A549 (cell line): ENCODE data around the gene PGA5. TPM values are rescaled to one million over a fixed set of nuclear protein-coding genes. Genes with fewer than 3 reads are reported as not detected.

Experiments
- ATAC-seq, 2 experiments: fragments of 200-7000 bp in 1 of 2; fragments of >200 bp in 1 of 2; cut with Nextera tagmentation in 1 of 2; cut with Tn5 transposase in 1 of 2; 3 replicates each; pipeline versions ENCODE4 v1.8.0 to v1.9.1; 2018 to 2020; ENCODE audit warnings: mild to moderate bottlenecking in 1 of 2, moderate library complexity in 1 of 2
- CTCF ChIA-PET: fragments of 300-600 bp; sonication (Branson Sonifier 250); formaldehyde crosslinking; extraction: SDS; loops from one replicate; lab custom pipeline; 2021; ENCODE audit warnings: antibody characterized with exemption, inconsistent platforms; lab: Yijun Ruan, JAX
- POLR2A ChIA-PET: fragments of 350-600 bp; formaldehyde crosslinking; extraction: SDS; loops from one replicate; lab custom pipeline; 2021; ENCODE audit warnings: antibody characterized with exemption, inconsistent platforms; lab: Yijun Ruan, JAX
- DNase-seq, 2 experiments: peaks; one replicate each; pipeline versions ENCODE4 v3.0.0 to v3.0.0-alpha.2; 2011 to 2016; ENCODE audit warnings: low read depth in 1 of 2, low spot score in 1 of 2
- FAIRE-seq: peaks from 2 replicates; lab custom pipeline; 2011; peaks lifted over from hg19 to GRCh38; lab: Jason Lieb, UNC
- H3K27ac ChIP-seq, 2 experiments: fragments of >200 bp; sonication (Bioruptor Twin); formaldehyde crosslinking; 3 replicates each; pipeline ENCODE4 v1.5.1; 2016 to 2017
- H3K4me1 ChIP-seq: fragments of >200 bp; sonication (Bioruptor Twin); formaldehyde crosslinking; 3 replicates; pipeline ENCODE4 v1.6.1; 2016
- H3K4me2 ChIP-seq: fragments of >200 bp; sonication (Bioruptor Twin); formaldehyde crosslinking; 3 replicates; pipeline ENCODE4 v1.6.1; 2016
- H3K4me3 ChIP-seq: fragments of >200 bp; sonication (Bioruptor Twin); formaldehyde crosslinking; 3 replicates; pipeline ENCODE4 v1.5.1; 2016
- H3K9me3 ChIP-seq: fragments of >200 bp; sonication (Bioruptor Twin); formaldehyde crosslinking; 3 replicates; pipeline ENCODE4 v1.6.1; 2016
- CBX2 ChIP-seq: fragments of 200-600 bp; sonication (generic); IDR thresholded peaks from 2 replicates; pipeline ENCODE4 v1.6.1; 2016; ENCODE audit warnings: low read depth, mild to moderate bottlenecking, borderline replicate concordance
- CBX8 ChIP-seq: fragments of 200-600 bp; sonication (generic); IDR thresholded peaks from 2 replicates; pipeline ENCODE4 v1.6.1; 2016
- EHMT2 ChIP-seq: fragments of 200-600 bp; sonication (generic); IDR thresholded peaks from 2 replicates; pipeline ENCODE4 v1.6.1; 2016; ENCODE audit warnings: antibody characterized with exemption, low read depth, mild to moderate bottlenecking, moderate library complexity
- ESRRA ChIP-seq: fragments of 150-350 bp; IDR thresholded peaks from 2 replicates; pipeline ENCODE4 v1.6.1; 2014; ENCODE audit warnings: mild to moderate bottlenecking, low read length, borderline replicate concordance
- FOSL2 ChIP-seq, 2 experiments: fragments of 450-650 bp in 1 of 2; fragments of >200 bp in 1 of 2; sonication (Bioruptor Twin) in 1 of 2; formaldehyde crosslinking; IDR thresholded peaks; 2 replicates each; pipeline versions ENCODE4 v1.5.0 to v1.6.1; 2016 to 2020; ENCODE audit warnings: mild to moderate bottlenecking in 1 of 2, moderate library complexity in 1 of 2
- FOXS1 ChIP-seq: fragments of 250-450 bp; sonication (Bioruptor Pico); IDR thresholded peaks from 2 replicates; pipeline ENCODE4 v1.5.0; 2020; ENCODE audit warnings: mild to moderate bottlenecking, moderate library complexity
- HOXA7 ChIP-seq: fragments of 250-450 bp; sonication (Bioruptor Pico); IDR thresholded peaks from 2 replicates; pipeline ENCODE4 v1.5.0; 2020; ENCODE audit warnings: mild to moderate bottlenecking, moderate library complexity
- HOXB13 ChIP-seq: fragments of 250-450 bp; sonication (Bioruptor Pico); IDR thresholded peaks from 2 replicates; pipeline ENCODE4 v1.5.0; 2020; ENCODE audit warnings: low read depth, mild to moderate bottlenecking, moderate library complexity
- HOXB5 ChIP-seq: fragments of 250-450 bp; sonication (Bioruptor Pico); IDR thresholded peaks from 2 replicates; pipeline ENCODE4 v1.5.0; 2020; ENCODE audit warnings: mild to moderate bottlenecking, moderate library complexity
- JUN ChIP-seq, 2 experiments: fragments of >200 bp; sonication (Bioruptor Twin); formaldehyde crosslinking; IDR thresholded peaks; 2 replicates in 1 of 2; 3 replicates in 1 of 2; pipeline ENCODE4 v1.6.1; 2016 to 2017
- KDM1A ChIP-seq: fragments of 200-600 bp; sonication (generic); IDR thresholded peaks from 2 replicates; pipeline ENCODE4 v1.6.1; 2016; ENCODE audit warnings: low read depth, mild to moderate bottlenecking
- MAFK ChIP-seq: fragments of 450-650 bp; IDR thresholded peaks from 2 replicates; pipeline ENCODE4 v1.6.1; 2014; ENCODE audit not compliant: partially characterized antibody
- MYC ChIP-seq: IDR thresholded peaks from 2 replicates; pipeline ENCODE4 v1.6.1; 2012; ENCODE audit warnings: mild to moderate bottlenecking, inconsistent platforms, low read length, improper control_type of control experiment, borderline replicate concordance
- NFE2L2 ChIP-seq: fragments of 150-350 bp; conservative IDR thresholded peaks from 2 replicates; pipeline ENCODE4 v1.6.1; 2014; ENCODE audit warnings: low read length
- POLR2A ChIP-seq: IDR thresholded peaks from 2 replicates; pipeline ENCODE4 v1.6.1; 2012; ENCODE audit warnings: mild to moderate bottlenecking, low read length
- POLR2AphosphoS2 ChIP-seq: conservative IDR thresholded peaks from 2 replicates; pipeline ENCODE4 v1.6.1; 2012; ENCODE audit warnings: low read length, improper control_type of control experiment, inconsistent platforms
- RFX5 ChIP-seq: fragments of 450-650 bp; IDR thresholded peaks from 2 replicates; pipeline ENCODE4 v1.7.1; 2014; ENCODE audit warnings: antibody characterized with exemption, mild to moderate bottlenecking, moderate library complexity
- SMC3 ChIP-seq: fragments of >200 bp; sonication (Bioruptor Twin); formaldehyde crosslinking; IDR thresholded peaks from 3 replicates; pipeline ENCODE4 v1.6.1; 2018; ENCODE audit warnings: inconsistent platforms
- SREBF2 ChIP-seq: fragments of 450-650 bp; IDR thresholded peaks from 2 replicates; pipeline ENCODE4 v1.6.1; 2014; ENCODE audit warnings: mild to moderate bottlenecking, moderate library complexity
- ZNF302 ChIP-seq: fragments of 250-450 bp; sonication (Bioruptor Pico); IDR thresholded peaks from 2 replicates; pipeline ENCODE4 v1.9.0; 2021; ENCODE audit warnings: inconsistent platforms, mild to moderate bottlenecking, moderate library complexity
- WGBS: methylation state at CpG from one replicate; pipeline ENCODE4 v1.1.6; 2017; ENCODE audit errors: missing lambda C conversion rate; 5-methylcytosine and 5-hydroxymethylcytosine counted together
- polyA plus RNA-seq, 4 experiments: library from polyadenylated mRNA; depleted of rRNA in 3 of 4; stranded (reverse); fragments of >200 nt; fragmentation: RNase III in 1 of 4; extraction: RNeasy Plus Mini Kit Qiagen cat#74134 plus additional on column Dnase treatment in 1 of 4; gene quantifications; 2 replicates in 3 of 4; 3 replicates in 1 of 4; pipeline ENCODE4 v1.2.3, GENCODE V29; 2011 to 2017
- TF ChIP-seq, protein P1 (sequence below): fragments of 250-450 bp; sonication (Bioruptor Pico); IDR thresholded peaks from 2 replicates; pipeline ENCODE4 v1.5.0; 2020; ENCODE audit warnings: low read depth, mild to moderate bottlenecking, moderate library complexity
- TF ChIP-seq, protein P2 (sequence below): fragments of >200 bp; sonication (Bioruptor Twin); formaldehyde crosslinking; IDR thresholded peaks from 3 replicates; pipeline ENCODE4 v1.6.1; 2016
- TF ChIP-seq, protein P3 (sequence below): fragments of >200 bp; sonication (Bioruptor Twin); formaldehyde crosslinking; IDR thresholded peaks from 2 replicates; pipeline ENCODE4 v1.6.1; 2016
- TF ChIP-seq, protein P4 (sequence below): IDR thresholded peaks from 2 replicates; pipeline ENCODE4 v1.6.1; 2012; ENCODE audit warnings: low read depth, borderline replicate concordance
- TF ChIP-seq, protein P5 (sequence below): fragments of 450-650 bp; IDR thresholded peaks from 2 replicates; pipeline ENCODE4 v1.6.1; 2014; ENCODE audit warnings: antibody characterized with exemption
- TF ChIP-seq, protein P6 (sequence below): fragments of >200 bp; sonication (Bioruptor Twin); formaldehyde crosslinking; IDR thresholded peaks from 3 replicates; pipeline ENCODE4 v1.5.1; 2016

The PGA5 gene
- polyA plus RNA-seq, 2 of the 4 experiments (the other 2 are of a cell fraction), result not detected

DNA sequence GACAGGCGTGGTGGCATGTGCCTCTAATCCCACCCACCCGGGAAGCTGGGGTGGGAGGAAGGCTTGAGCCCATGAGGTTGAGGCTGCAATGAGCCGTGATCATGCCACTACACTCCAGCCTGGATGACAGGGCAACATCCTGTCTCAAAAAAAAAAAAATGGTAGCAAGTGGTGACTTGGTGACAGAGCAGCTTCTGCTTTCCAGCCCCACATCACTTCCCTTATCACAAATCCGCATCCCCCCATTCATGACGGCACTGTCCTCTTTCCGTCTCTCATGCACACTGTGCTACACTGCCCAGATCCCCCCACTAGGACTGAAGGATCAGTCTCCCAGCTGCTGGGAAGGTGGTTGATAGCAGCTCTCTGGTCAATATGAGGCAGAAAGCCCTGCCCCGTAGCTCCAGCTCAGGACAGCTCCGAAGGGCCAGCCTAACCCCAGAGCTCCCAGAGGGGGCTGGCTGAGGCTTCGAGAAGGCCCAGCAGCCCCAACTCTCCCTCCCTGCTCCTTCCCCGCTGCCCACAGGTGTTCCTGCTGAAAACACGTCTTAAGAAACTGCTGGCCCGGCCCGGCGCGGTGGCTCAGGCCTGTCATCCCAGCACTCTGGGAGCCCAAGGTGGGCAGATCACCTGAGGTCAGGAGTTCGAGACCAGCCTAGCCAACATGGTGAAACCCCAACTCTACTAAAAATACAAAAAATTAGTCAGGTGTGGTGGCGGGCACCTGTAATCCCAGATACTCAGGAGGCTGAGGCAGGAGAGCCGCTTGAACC lies 15.9 kb downstream of the PGA5 start:
- TF ChIP-seq CBX2 (no peak), FOXS1 (no peak), SREBF2 (no peak), EHMT2 (no peak), RFX5 (no peak), FOSL2 (IDR thresholded peaks at IDR 0.05) (no peak), FOSL2 (CRISPR knock-in tag; IDR thresholded peaks at IDR 0.05) (no peak), CBX8 (no peak), KDM1A (no peak), HOXB13 (CRISPR knock-in tag) (no peak), MYC (no peak), HOXA7 (CRISPR knock-in tag) (no peak), NFE2L2 (no peak), POLR2A (no peak)
- TF ChIP-seq, protein P1, sequence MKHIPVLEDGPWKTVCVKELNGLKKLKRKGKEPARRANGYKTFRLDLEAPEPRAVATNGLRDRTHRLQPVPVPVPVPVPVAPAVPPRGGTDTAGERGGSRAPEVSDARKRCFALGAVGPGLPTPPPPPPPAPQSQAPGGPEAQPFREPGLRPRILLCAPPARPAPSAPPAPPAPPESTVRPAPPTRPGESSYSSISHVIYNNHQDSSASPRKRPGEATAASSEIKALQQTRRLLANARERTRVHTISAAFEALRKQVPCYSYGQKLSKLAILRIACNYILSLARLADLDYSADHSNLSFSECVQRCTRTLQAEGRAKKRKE (CRISPR knock-in tag), result no peak
- TF ChIP-seq, protein P2, sequence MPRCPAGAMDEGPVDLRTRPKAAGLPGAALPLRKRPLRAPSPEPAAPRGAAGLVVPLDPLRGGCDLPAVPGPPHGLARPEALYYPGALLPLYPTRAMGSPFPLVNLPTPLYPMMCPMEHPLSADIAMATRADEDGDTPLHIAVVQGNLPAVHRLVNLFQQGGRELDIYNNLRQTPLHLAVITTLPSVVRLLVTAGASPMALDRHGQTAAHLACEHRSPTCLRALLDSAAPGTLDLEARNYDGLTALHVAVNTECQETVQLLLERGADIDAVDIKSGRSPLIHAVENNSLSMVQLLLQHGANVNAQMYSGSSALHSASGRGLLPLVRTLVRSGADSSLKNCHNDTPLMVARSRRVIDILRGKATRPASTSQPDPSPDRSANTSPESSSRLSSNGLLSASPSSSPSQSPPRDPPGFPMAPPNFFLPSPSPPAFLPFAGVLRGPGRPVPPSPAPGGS, result no peak
- H3K27ac ChIP-seq, result no peak overlapping the region
- no peaks in the 10 kb centered on the region for H3K9me3 ChIP-seq
- ChIA-PET POLR2A (no interaction called here), CTCF (interaction anchor here (0.6 to 4.7 kb wide), 6 partner anchors 8 to 780 kb away, joined by 3 to 34 read pairs (median 4); no protein-coding TSS in a partner anchor)
- no peak for DNase-seq
- no peak for ATAC-seq
- H3K4me2 ChIP-seq, result no peak overlapping the region
- no peak for FAIRE-seq
- 75% methylated on average over 18 of the region's 18 CpGs for WGBS
- H3K4me3 ChIP-seq, result no peak overlapping the region
- no peaks in the 10 kb centered on the region for H3K4me1 ChIP-seq

DNA sequence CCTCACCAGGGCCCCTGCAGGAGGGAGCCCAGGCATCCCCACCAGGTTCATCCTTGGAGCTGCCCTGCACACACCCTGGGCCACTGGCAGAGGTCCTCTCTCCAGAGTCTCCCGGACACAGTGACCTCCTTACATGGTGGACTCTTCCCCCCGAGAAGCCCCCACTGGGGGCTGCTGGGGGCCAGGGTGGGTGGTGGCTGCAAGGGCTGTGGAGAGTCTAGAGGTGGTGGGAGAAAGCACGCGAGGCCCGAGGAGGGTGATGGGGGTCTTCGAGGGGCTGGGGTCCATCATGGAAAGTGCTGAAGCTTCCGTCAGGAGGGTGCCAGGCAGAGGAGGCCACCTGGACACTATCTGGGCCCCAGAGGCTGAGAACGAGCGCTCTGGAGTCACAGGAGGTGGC lies 17.6 kb downstream of the PGA5 start:
- 40% methylated on average over 7 of the region's 9 CpGs for WGBS
- FAIRE-seq (no peak), DNase-seq (no peak), ATAC-seq (no peak)
- Histone ChIP-seq H3K4me2 (no peak overlapping the region), H3K4me1 (no peaks in the 10 kb centered on the region), H3K4me3 (no peak overlapping the region), H3K9me3 (no peaks in the 10 kb centered on the region), H3K27ac (no peak overlapping the region)
- ChIA-PET CTCF (interaction anchor here (0.7 to 1.0 kb wide), 3 partner anchors 12 to 130 kb away, joined by 3 to 4 read pairs (median 3); no protein-coding TSS in a partner anchor), POLR2A (no interaction called here)
- TF ChIP-seq, protein P3, sequence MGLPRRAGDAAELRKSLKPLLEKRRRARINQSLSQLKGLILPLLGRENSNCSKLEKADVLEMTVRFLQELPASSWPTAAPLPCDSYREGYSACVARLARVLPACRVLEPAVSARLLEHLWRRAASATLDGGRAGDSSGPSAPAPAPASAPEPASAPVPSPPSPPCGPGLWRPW, result no peak
- TF ChIP-seq ESRRA, result no peak
- no peak for TF ChIP-seq POLR2A

DNA sequence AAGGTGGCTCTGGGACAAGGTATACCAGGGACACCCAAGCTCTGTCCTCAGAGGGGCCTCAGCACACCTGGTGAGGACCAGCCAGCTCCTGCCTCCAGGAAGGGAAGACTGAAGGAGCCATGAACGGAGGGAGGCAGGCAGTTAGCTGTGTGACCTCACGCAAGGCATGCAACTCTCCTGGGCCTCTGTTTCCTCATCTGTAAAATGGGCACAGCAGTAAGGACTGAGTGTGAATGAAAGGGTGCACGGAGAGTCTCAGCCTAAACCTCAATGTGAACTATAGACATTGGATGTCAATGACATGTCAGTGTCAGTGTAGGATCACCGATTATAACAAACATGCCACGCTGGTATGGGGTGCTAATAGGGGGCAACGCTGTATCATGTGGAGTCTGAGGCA lies 18.4 kb downstream of the PGA5 start:
- Histone ChIP-seq H3K9me3 (no peaks in the 10 kb centered on the region), H3K4me1 (no peaks in the 10 kb centered on the region), H3K27ac (no peak overlapping the region), H3K4me2 (no peak overlapping the region), H3K4me3 (no peak overlapping the region)
- ChIA-PET POLR2A (no interaction called here), CTCF (interaction anchor here (0.7 to 1.0 kb wide), 3 partner anchors 13 to 129 kb away, joined by 3 to 4 read pairs (median 3); no protein-coding TSS in a partner anchor)
- ATAC-seq, result no peak
- no peak for FAIRE-seq
- WGBS, result 72% methylated on average over 6 of the region's 6 CpGs
- DNase-seq, result no peak
- TF ChIP-seq, protein P1 (CRISPR knock-in tag), result no peak
- TF ChIP-seq, protein P4, sequence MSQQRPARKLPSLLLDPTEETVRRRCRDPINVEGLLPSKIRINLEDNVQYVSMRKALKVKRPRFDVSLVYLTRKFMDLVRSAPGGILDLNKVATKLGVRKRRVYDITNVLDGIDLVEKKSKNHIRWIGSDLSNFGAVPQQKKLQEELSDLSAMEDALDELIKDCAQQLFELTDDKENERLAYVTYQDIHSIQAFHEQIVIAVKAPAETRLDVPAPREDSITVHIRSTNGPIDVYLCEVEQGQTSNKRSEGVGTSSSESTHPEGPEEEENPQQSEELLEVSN, result no peak
- TF ChIP-seq RFX5 (no peak), HOXB5 (no peak), POLR2A (no peak), ZNF302 (no peak), MAFK (no peak), HOXA7 (CRISPR knock-in tag) (no peak), POLR2AphosphoS2 (no peak), JUN (IDR thresholded peaks at IDR 0.05) (no peak), NFE2L2 (no peak), CBX2 (no peak), SMC3 (no peak)
- TF ChIP-seq, protein P5, sequence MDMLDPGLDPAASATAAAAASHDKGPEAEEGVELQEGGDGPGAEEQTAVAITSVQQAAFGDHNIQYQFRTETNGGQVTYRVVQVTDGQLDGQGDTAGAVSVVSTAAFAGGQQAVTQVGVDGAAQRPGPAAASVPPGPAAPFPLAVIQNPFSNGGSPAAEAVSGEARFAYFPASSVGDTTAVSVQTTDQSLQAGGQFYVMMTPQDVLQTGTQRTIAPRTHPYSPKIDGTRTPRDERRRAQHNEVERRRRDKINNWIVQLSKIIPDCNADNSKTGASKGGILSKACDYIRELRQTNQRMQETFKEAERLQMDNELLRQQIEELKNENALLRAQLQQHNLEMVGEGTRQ, result no peak
- TF ChIP-seq, protein P6, sequence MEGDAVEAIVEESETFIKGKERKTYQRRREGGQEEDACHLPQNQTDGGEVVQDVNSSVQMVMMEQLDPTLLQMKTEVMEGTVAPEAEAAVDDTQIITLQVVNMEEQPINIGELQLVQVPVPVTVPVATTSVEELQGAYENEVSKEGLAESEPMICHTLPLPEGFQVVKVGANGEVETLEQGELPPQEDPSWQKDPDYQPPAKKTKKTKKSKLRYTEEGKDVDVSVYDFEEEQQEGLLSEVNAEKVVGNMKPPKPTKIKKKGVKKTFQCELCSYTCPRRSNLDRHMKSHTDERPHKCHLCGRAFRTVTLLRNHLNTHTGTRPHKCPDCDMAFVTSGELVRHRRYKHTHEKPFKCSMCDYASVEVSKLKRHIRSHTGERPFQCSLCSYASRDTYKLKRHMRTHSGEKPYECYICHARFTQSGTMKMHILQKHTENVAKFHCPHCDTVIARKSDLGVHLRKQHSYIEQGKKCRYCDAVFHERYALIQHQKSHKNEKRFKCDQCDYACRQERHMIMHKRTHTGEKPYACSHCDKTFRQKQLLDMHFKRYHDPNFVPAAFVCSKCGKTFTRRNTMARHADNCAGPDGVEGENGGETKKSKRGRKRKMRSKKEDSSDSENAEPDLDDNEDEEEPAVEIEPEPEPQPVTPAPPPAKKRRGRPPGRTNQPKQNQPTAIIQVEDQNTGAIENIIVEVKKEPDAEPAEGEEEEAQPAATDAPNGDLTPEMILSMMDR, result no peak
